Measurements from ENCODE around the gene BCAS4. TPM values are rescaled to one million over a fixed set of nuclear protein-coding genes. Genes with fewer than 3 reads are reported as not detected.
"Not testable (repeated sequence)": the region's sequence is repeated elsewhere in the genome, so short reads cannot be mapped to it uniquely, and the experiment has no call there.

The BCAS4 gene, protein sequence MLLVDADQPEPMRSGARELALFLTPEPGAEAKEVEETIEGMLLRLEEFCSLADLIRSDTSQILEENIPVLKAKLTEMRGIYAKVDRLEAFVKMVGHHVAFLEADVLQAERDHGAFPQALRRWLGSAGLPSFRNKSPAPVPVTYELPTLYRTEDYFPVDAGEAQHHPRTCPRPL
- total RNA-seq = 0.34 and 0.51 TPM in 2 replicates

- peak; percentile 81 for DNase-seq
These were observed at the start of gene BCAS4 for GRCh38 chr20:50794846-50795634. Gene BCAS4 (plus strand): TSS chr20:50795061. CDS start chr20:50795084, 23 bp downstream.

GRCh38 chr20:50745634-50746137 lies 49.2 kb upstream of the BCAS4 start:
- DNase-seq = no peak

- no peak for DNase-seq
These were observed 48.5 kb upstream of the BCAS4 start for GRCh38 chr20:50746138-50746940.

DNA sequence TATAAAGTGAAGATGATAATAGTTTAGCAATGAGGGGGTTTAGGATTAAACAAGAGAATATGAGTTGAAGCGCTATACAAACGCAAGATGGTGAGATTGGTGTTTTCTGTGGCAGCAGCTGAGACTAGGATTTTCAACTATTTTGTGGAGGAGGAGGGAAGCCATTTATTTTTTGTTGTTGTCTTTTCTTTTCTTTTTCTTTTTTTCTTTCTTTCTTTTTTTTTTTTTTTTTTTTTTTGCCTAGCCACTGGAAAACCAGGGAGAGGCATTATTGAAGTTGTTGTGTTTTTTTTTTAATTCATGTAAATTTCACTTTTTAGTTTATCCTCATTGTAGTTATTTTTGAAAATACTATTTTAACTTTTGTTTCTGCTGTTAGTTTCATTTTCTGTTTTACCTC lies 47.6 kb upstream of the BCAS4 start:
- no peak for DNase-seq

DNA sequence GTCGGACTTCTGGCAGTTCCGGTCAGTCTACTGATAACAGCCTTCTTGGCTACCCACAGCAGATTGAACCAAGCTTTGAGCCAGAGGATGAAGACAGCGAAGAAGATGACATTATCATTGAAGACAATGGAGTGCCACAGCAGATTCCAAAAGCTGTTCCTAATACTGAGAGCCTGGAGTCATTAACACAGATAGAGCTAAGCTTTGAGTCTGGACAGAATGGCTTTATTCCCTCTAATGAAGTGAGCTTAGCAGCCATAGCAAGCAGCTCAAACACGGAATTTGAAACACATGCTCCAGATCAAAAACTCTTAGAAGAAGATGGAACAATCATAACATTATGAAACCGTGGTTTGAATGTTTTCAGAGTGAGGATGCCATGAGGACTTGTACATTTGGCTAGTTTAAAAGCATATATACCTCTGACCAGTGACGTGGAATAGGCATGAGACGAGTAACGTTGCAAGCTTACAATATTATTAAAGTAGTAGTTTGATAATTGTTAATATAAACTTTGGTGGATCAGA lies 44.7 kb upstream of the BCAS4 start:
- no peak for DNase-seq

DNA sequence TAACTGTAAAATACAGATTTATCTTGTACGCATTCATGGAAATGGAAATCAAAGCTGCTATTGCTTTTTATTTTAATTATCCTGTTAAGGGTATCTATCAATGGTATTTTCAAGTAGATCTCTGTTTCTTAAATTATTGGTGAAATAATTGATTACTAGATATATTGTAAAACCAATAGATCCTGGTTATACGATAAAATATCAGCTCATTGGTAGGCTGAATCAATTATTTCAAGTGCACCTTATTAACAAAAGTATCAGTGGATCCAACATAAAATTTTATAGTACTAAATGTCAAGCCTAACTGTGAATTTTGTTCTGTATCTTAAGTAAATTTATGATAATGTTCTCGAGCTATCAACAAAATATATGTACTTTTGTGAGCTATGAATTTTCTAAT lies 41.7 kb upstream of the BCAS4 start:
- DNase-seq = no peak

- no peak for DNase-seq
These were observed 40.4 kb upstream of the BCAS4 start for GRCh38 chr20:50754420-50754819.

GRCh38 chr20:50756447-50756846 lies 38.4 kb upstream of the BCAS4 start:
- DNase-seq = no peak

DNA sequence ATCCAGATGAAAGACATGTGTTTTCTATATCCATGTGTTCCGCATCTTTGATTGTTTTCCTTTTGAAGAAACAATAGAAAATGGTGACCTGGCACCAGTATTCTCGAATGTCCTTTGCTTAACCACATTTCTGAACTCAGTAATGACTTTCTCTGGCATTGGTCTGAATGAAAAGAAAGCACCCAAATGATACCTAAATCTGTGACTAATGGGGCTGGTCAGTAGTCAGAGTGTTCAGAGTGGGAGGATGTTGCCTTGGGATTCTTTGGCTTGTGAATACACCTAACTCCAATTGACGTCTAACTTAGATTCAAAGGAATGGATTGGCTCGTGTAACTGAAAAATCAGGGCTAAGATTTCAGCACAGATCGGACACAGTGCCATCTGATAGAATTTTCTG lies 36.4 kb upstream of the BCAS4 start:
- no peak for DNase-seq

DNA sequence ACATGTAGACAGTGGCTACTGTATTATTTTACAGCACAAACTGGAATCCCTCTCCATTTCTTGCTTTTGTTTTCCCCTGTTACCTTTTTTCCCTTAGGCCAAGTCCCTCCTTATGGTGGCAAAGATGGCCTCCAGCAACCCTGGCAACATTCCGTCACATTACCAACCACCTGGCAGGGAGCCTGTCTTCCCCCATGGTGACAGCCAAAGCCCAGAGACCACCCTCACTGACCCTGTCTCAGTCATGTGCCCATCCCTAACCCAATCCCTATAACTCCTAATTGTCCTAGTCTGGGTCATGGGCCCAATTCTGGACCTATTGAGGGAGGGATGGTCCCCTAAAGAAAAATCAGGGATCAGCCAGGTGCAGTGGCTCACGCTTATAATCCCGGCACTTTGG lies 35.9 kb upstream of the BCAS4 start:
- DNase-seq = no peak

DNA sequence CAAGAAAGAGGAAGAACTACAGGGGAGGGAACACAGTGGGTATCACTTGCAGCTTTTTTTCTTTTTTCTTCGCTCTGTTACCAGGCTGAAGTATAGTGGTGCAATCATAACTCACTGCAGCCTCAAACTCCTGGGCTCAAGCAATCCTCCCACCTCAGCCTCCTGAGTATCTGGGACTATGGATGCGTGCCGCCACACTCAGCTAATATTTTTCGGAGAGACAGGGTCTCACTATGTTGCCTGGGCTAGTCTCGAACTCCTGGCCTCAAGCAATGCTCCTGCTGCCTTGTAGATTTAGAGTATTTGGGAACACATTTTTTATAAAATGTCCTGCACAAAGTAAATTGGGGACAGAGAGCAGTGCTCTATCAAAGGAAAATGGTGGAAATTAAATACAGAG lies 35.2 kb upstream of the BCAS4 start:
- no peak for DNase-seq

GRCh38 chr20:50762045-50762422 lies 32.8 kb upstream of the BCAS4 start:
- no peak for DNase-seq

DNA sequence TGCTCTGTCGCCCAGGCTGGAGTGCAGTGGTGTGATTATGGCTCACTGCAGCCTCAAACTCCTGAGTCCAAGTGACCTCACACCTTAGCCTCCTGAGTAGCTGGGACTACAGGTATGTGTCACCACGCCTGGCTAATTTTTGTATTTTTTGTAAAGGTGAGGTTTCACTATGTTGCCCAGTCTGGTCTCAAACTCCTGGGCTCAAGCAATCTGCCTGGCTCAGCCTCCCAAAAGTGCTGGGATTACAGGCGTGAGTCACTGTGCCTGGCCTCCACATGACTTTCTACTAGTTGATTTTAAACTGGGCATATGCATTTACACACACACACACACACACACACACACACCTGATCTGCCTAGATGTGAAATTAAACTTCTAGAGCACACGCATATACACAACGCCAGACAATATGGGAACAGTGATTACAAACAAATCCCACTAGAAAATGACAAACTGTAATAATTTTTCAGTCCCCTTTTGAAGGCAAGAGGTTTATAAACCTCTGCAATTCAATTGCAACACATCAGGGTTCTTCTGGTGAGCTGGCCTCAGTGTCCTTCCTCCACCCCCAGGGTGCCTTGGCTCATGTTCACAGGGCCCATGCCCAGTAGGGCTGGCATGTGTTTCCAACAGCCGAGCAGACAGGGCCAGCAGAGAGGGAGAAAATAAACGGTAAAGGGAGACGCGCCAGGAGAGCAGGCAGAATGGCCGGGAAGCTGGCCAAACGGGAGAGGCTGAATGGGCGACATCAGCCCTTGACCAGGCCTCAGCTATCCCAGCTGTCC lies 32.2 kb upstream of the BCAS4 start:
- DNase-seq = no peak

- DNase-seq = not testable (repeated sequence)
These were observed 31.1 kb upstream of the BCAS4 start for GRCh38 chr20:50763550-50764458.

DNA sequence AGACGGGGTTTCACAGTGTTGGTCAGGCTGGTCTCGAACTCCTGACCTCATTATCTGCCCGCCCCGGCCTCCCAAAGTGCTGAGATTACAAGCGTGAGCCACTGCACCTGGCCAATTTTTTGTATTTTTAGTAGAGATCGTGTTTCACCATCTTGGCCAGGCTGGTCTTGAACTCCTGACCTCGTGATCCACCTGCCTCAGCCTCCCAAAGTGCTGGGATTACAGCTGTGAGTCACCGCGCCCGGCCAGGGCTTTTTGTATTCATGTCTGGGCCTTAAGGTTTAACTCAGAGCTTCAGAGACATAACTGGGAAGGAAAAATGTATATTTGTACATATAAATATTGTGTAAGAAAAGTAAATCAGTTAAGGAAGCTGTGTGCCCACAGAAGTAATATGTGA lies 29.6 kb upstream of the BCAS4 start:
- not testable (repeated sequence) for DNase-seq

DNA sequence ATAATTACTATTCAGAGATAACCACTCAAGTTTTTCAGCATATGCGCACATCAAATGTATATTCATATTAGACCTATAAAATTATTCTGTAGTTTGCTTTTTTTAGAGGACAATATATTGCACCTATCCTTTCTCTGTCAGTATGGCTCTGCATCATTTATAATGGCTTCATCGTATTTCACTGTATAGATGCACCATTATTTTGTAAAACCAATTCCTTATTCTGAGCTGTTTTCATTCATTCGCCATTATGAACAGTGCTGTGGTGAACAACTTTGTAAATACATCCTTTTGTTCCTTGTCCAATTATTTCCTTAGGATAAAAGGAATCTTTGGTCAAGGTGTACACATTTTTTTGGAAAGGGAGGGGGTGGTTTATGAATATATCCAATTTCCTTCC lies 29.2 kb upstream of the BCAS4 start:
- no peak for DNase-seq

DNA sequence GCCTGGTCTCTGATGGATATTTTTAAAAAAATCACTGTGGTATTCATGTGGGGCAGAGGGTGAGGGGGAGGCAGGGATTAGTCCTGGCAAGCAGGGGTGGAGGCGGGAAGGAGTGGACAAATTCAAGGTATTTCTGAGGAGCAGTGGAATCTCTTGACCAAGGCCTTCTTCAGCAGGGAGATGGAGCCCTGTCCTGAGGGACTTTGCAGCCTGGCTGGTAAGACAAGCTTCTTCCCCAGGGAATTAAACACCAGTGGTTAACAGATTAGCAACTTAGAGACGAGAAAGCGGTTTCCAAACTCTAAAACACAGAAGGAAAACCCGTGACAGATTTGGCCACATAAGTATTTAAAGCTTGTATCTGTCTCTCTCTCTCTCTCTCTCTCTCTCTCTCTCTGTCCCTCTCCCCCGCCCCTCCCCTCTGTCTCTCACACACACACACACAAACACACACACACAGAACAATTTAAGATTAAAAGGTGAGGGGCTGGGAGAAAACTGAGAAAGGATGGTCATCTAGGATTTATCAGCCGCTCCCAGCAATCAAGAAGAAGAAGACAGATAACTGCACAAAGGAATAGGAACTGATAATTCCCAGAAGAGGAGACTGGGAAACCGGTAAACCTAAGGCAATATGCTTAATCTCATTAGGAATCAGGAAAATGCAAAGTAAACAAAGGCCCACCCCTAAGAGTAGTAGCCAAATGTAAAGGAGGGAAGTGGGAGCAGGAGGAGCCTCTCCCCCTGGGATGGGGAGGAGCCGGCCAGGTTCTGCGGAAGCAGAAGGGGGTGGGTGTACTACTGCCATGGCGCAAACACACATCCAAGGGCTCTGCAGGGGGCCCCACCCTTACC lies 27.7 kb upstream of the BCAS4 start:
- DNase-seq = not testable (repeated sequence)

GRCh38 chr20:50768991-50769390 lies 25.9 kb upstream of the BCAS4 start:
- not testable (repeated sequence) for DNase-seq

- DNase-seq = not testable (repeated sequence)
These were observed 25.2 kb upstream of the BCAS4 start for GRCh38 chr20:50769551-50770085.
